ENCODE data around the gene UGT2B7.

Gene UGT2B7

GRCh38 chr4:69156913-69157312 lies 60.6 kb downstream of the UGT2B7 start:
- DNase-seq (ENCODE audit: low spot score): no peak

Measured in kidney tubule cell (primary cell).